Measurements from ENCODE around the gene CCDC91.
A peak's percentile ranks its signal among the peaks of the same experiment; 100 is the strongest.
"Not testable (repeated sequence)": the region's sequence is repeated elsewhere in the genome, so short reads cannot be mapped to it uniquely, and the experiment has no call there.

The CCDC91 gene

DNA sequence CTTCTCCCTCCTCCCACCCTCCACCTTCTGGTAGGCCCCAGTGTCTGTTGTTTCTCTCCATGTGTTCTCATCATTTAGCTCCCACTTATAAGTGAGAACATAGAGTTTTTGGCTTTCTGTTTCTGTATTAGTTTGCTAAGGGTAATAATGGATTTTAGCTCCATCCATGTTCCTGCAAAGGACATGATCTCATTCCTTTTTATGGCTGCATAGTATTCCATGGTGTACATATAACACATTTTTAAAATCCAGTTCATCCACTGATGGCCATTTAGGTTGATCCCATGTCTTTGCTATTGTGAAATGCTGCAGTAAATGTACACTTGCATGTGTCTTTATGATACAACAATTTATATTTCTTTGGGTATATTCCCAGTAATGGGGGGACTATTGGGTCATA lies 96.1 kb downstream of the CCDC91 start:
- no peak for DNase-seq

DNA sequence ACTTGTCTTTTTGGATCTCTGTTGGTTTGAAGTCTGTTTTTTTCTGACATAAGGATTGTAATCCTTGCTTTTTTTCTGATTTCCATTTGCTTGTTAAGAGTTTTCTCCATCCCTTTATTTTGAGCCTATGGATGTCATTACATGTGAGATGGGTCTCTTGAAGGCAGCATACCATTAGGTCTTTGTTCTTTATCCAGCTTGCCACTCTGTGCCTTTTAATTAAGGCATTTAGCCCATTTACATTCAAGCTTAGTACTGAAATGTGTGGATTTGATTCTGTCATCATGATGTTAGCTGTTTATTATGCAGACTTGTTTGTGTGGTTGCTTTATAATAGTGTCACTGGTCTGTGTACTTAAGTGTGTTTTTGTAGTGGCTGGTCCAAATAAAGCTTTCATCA lies 100.0 kb downstream of the CCDC91 start:
- no peak for DNase-seq

DNA sequence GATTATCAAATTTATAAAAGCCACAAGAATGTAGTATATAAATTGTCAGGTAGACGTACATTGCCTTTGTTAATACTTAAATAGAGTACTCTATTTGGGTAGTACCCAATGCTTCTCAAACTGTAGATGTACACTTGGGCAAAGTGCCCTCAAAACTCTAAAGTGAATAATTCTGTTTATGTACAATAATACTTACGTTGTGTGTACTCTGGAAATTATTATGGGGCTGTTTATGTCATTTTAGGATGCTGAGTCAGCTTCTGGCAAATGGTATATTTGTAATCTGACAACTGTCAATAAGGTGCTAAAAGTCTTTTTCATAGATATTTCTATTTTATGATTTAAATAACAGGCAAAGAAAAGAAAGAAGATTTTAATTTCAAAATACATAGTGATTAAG lies 102.4 kb downstream of the CCDC91 start:
- no peak for DNase-seq

DNA sequence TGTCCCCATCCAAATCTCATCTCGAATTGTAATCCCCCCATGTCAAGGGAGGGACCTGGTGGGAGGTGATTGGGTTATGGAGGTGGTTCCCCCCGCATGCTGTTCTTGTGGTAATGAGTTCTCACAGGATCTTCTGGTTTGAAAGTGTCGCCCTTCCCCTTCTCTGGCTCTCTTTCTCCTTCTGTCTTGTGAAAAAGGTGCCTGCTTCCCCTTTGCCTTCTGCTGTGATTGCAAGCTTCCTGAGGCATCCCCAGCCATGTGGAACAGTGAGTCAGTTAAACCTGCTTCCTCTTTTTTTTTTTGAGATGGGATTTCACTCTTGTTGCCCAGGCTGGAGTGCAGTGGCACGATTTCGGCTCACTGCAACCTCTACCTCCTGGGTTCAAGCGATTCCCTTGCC lies 104.0 kb downstream of the CCDC91 start:
- DNase-seq, result no peak

DNA sequence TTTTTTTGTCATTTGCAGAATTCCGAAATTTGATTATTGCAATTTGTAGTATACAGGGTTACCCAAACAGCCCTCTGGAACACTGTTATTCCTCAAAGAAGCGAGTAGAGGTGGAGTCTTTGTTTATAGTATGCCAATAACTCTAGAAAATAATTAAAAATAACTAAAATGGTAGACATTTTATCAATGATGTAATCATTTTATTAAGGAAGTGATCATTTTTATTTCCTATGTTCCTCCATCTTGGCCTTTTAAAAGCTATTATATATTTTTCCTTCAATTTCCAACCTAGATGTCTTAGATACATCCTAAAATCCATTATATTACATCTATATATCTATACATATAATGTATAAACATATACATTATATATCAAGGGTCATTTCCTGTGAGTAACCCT lies 106.0 kb downstream of the CCDC91 start:
- no peak for DNase-seq

DNA sequence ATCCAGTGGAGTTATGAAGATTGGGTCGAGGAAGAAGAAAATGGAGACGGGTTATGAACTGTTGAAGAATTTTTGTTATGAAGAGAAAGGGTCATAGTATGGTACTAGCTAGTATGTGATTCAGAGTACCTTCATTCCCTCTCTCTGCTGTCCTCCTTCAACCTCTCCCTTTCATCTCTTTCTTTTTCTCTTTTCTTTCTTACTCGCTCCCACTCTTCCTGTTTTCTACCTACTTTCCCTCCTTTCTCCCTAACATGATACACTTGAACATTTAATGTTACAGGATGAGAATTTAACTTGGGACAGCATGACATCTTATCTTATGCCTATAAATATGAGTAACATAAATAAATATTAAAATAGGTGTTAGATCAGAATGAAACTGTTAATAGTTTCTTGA lies 112.9 kb downstream of the CCDC91 start:
- DNase-seq, result no peak

DNA sequence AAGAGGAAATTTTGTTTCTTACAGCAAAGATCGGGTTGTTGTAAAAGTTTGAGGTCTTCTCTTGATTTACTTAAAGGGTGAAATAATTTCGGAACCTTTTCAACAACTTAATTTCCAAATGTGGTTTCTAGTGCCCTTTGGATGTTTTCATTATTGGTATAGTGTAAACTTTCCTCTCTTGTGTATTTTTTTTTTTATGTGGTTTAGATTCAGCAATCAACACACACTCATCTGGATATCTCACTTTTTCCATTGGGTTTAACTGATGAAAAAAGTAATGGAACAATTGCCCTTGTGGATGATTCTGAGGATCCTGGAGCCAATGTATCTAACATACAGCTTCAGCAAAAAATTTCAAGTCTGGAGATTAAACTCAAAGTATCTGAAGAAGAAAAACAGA lies 116.3 kb downstream of the CCDC91 start:
- no peak for DNase-seq

DNA sequence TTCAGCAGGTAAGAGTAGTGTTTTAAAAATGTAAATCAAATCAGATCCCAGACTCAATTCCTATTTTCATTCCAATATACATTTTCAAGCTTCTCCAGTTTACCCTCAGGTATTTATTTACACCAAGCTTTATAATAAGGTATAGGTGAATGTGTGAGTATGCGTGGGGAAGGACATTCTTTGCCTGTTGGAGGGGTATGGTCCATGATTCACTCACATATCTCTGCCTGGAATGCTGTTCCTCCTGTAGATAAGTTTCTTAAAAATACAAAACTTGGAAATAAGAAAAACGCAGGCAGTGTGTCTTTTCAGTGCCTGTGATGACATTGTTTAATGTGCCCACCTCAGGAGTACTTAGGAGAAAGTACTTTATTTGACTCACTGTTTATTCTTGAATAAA lies 118.6 kb downstream of the CCDC91 start:
- DNase-seq, result no peak

DNA sequence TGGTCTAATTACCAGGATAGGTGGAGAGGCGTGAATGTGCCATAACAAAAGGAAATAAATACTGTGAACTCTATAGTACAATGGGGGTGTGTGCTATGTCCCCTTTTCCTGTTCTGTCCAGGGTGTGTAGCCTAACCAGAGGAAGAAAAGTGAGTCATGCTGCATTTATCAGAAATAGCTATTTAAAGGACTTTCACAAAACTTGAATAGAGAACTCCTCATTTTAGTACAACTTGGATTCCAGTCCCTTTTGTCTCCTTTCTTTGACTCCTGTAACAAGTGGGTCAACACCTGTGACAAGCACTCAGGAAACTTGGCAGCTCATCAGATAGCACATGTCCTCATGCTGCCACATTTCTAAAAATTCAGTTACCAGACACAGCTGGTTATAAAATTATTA lies 123.4 kb downstream of the CCDC91 start:
- DNase-seq, result peak in 1 of 51 donors; percentile 8

DNA sequence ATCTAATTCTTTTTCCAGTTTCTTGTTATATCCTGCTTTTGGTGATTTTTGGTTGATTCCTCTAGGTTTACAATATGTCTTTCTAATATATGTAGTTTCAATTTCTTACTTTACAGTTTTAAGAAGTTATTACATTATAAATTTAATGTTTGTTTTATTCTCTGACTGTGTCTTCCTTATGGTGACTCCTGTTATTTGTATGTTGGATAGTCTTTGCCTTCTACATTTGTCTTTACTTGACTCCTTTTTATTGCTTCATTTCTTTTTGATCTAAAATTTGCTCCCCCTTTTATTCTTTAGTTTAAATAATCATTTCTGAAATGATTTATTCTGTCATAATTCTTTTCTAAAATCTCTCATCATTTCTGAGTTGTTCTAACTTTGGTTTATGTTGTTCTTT lies 125.8 kb downstream of the CCDC91 start:
- no peak for DNase-seq

DNA sequence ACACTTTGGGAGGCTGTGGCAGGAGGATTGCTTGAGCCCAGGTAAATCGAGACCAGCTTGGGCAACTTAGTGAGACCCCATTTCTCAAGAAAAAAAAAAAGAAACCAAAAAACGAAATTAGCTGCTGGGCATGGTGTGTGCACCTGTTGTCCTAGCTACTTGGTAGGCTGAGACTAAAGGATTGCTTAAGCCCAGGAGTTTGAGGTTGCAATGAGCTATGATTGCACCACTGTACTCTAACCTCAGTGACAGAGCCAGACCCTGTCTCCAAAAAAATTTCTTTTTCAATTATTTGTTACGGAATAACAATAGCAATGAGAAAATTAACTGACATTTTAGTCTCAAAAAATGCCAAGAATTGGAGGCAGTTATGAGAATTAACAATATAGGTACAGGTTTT lies 128.0 kb downstream of the CCDC91 start:
- no peak for DNase-seq

DNA sequence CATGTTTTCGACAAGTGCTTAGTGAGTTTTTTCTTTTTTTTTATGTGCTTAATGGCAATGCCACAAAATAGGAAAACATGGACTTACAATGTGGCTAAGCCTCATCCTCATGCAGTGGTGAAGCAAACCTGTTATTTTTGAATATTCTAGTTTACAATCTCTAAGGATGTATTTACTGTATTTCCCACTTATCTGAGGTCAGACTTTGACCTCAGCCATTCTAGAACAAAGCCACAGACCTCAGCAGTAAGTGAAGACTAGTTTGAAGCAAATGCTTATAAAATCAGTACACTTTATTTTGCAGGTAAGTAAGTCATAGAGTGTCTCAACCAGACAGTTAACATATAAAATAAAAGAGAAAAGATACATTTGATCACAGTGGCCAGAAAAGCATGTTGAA lies 130.1 kb downstream of the CCDC91 start:
- DNase-seq, result no peak

DNA sequence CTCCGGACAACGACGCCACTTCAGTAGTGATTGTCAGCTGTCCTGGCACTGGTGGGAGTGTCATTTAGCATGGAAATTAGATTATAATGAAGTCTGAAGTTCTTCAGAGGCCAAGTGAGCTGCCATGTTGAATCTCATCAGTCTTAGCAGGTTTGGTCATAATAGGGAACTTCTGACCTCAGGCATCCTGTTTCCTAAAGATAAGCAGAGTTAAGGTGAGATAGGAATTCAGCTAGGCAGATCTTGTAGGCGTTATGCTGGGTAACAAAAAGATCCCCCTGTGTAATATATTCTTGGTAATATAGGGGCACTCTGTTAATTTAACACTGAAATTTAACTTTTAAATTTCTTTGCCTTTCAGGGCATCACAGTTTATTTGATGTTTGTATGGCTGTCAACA lies 137.5 kb downstream of the CCDC91 start:
- DNase-seq, result no peak

DNA sequence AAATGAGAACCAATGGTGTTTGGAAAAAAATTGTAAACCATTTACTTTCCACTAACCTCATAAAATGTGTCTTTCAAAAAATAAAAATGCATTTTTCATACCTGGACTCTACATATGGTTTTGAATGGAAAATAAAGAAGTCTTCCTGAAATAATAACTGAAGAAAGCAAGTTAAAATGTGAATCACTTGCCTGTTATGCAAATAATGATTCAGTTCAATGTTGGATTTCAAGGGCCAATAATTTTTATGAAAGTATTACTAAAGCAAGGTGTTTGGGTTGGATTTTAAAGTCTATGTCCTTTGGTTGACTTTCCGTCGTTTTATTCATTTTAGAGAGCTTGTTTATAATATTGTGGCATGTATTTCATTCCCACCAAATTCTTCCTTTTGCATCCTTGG lies 138.7 kb downstream of the CCDC91 start:
- no peak for DNase-seq

DNA sequence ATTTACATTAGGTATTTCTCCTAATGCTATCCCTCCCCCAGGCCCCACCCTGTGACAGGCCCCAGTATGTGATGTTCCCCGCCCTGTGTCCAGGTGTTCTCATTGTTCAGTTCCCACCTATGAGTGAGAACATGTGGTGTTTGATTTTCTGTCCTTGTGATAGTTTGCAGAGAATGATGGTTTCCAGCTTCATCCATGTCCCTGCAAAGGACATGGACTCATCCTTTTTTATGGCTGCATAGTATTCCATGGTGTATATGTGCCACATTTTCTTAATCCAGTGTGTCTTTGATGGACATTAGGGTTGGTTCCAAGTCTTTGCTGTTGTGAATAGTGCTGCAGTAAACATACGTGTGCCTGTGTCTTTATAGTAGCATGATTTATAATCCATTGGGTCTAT lies 139.5 kb downstream of the CCDC91 start:
- DNase-seq, result not testable (repeated sequence)

DNA sequence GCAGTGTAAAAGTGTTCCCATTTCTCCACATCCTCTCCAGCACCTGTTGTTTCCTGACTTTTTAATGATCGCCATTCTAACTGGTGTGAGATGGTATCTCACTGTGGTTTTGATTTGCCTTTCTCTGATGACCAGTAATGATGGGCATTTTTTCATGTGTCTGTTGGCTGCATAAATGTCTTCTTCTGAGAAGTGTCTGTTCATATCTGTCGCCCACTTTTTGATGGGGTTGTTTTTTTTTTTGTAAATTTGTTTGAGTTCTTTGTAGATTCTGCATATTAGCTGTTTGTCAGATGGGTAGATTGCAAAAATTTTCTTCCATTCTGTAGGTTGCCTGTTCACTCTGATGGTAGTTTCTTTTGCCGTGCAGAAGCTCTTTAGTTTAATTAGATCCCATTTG lies 140.0 kb downstream of the CCDC91 start:
- DNase-seq, result not testable (repeated sequence)

DNA sequence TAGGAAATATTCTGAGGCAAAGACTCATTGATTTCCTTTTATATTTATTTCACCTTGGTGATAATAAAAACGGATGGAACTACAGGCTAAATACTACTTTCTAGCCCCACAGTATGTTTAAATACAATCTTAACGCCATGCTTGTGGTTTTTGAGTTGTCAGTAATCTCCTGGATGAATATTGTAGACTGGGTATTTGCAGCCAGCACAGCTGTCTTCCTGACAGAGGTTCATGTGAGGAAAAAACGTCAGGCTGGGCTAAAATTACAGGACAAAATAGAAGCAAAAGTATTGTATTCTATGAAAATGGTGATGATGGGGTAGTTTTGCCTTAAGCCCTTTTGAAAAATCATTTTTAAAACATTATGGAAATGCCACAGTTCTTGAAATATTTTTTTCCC lies 140.9 kb downstream of the CCDC91 start:
- DNase-seq, result no peak

DNA sequence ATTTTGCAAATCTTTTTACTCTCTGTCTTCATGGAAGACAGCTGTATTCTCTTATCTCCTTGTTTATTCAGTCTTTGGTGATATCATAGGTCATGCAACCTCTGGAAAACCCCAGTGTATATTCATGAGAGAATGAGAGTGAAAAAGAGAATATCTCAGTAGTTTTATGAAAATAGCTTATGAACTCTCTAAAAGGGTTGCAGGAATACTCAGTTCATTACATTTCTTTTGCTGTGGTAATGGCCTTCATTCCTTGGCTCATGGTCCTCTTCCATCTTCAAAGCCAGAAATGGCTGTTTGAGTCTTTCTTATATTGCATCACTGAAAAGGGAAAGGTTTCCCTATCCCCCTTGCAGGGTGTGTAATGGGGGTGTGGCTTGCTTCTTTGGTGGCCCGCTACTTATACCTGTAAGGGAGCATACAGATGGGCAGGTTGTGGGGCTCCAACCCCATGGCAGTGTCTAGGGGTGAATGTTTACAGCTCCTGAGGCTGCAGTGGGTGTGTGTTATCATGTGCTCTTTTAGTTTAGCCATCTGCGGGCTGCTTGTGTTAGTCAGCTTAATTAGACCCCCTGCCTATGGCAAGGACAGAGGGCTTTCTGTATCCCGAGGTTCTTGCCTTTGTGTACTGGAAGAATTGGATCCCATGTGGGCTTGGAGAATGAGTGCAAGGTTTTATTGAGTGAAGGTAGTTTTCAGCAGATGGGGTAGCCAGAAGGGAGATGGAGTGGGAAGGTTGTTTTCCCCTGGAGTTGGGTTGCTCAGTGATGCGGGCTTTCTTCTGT lies 150.2 kb downstream of the CCDC91 start:
- no peak for DNase-seq

DNA sequence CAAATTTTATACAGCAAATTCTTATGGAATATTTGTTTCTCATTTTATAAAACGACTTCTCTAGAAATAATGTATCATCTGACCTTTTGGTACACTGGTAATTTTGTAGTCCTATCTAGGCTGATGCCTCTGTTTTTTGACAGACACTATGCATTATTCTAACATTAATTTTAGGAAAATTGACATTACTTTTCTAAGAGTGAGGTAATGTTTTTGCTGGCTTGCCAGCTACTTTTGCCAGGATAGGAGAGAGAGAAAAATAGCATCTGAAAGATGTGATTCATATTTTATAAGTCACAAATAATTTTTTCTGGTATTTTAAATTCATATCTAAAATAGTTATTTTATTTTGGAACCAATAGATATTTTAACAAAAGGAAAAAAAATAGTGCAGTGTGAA lies 153.5 kb downstream of the CCDC91 start:
- no peak for DNase-seq

DNA sequence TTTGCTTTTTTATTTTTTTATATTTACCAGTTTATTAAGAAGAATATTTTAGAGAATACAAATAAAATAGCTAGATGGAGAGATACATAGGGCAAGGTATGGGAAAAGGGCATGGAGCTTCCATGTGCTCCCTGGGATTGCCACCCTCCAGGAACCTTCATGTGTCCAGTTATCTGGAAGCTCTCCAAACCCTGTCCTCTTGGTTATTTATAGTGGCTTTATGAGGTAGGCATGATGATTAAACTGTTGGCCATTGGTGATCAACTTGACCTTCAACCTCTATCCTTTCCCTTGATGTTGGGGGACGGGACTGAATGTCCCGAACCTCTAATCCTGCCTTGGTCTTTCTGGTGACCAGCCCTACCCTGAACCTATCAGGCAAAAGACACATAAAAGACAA lies 156.3 kb downstream of the CCDC91 start:
- no peak for DNase-seq

DNA sequence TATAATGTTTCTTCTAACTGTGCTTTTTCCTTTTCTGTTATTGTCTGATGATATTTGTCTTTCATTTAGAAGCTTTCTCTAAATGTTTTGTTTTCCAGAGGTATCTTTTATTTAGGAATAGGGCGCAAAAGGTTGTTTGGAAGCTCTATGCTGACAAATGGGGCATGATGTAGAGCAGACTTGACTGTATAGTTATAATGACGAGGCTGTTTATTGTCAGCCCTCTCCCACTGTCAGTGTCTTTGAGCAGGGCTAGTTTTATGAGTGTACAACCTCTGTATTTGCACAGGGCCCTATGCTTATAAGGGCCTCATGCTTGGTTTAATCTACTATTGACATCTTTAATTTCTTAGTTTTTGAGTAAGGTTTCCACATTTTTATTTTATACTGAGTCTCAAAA lies 158.9 kb downstream of the CCDC91 start:
- DNase-seq, result no peak

DNA sequence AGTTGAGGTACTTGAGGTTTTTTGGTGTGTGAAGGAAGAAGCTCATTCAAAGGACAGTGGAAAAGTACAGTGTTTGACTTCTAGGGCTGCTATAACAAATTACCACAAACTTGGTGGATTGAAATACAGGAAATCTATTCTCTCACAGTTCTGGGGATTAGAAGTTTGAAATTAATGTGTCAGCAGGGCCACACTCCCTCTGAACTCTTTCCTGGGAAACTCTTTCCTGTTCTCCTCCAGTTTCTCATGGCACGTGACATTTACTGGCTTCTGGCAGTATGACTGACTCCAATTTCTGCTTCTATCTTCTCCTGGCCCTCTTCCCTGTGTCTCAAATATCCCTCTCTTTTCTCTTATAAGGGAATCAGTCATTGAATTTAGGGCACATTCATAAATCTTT lies 160.2 kb downstream of the CCDC91 start:
- DNase-seq, result no peak

DNA sequence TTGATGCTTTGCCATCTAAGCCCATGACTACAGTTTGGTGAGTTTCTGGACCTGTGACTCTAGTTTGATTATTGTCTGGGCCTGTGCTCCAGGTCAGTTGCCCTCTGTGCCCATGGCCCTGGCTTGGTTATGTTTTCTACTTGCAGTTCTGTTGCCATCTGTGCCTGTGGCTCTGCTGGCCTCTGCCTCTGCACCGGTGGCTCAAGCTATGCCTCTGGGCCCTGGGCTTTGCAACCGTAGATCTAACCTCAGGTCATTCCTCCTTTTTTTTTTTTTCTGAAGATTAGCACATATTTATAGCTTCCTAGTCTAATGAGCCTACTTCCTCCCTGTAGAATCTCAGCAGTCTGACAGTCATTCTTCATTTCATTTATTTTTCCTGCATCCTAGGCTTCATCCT lies 161.2 kb downstream of the CCDC91 start:
- no peak for DNase-seq

DNA sequence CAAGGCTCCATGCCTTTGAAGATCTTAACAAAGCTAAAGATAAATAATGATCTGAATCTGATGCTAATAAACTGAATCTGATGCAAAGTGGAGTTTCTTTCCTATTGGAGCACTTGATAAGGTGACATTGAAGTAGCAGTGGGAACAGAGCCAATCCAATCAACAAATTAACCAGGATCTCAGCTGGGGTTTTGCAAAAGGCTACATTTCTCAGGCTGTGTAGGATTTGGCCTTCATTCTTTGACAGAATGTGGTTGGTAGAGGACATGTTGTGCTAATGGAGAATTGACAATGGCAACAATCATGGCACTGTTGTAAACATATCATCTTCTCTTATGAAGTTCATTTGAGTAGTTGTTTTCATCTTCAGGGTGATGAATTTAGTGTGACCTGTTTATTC lies 164.9 kb downstream of the CCDC91 start:
- DNase-seq, result no peak
